HG02759 (cell line): ENCODE results near the gene HSPB7.
"Not testable (repeated sequence)": the region's sequence is repeated elsewhere in the genome, so short reads cannot be mapped to it uniquely, and the experiment has no call there.

ENCODE experiments used
- ATAC-seq: cut with Tn5 transposase; IDR thresholded peaks from one replicate; pipeline ENCODE4 v1.9.1; 2021; ENCODE audit warnings: mild to moderate bottlenecking, moderate library complexity; ENCODE audit not compliant: unreplicated experiment

HSPB7 gene

GRCh38 chr1:16051039-16051438 lies 33.2 kb upstream of the HSPB7 start:
- ATAC-seq, result no peak

GRCh38 chr1:16050328-16050727 lies 32.5 kb upstream of the HSPB7 start:
- no peak for ATAC-seq

DNA sequence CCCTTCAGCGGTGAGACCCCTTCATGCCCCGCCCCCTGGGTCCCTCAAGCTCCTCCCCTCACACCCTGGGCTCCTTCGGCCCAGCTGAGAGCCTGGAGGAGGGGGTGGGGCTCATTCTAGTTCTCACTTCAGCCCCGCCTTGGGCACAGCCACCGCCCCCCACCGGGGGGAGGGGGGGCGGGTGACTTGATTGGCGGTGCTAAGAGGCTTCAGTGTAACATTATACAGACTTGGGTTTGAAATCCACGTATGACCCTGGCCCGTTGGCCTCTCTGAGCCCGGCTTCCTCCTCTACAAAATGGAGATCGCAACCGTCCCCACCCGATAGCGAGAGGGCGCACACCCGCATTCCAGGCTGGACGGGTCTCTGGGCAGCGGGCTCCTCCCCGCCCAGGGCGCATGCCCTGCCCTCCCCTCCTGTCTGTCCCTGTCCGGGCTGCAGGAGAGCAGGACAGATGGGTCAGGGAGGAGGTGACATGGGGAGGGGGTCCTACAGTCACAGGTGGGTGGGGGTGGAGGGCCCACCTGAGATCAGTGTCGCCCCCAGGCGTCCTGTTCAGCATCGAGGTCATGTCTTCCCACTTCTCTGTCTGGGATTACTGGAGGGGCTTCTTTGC lies 30.8 kb upstream of the HSPB7 start:
- no peak for ATAC-seq

- ATAC-seq, result no peak
Measured at GRCh38 chr1:16047791-16048475, 30.1 kb upstream of the HSPB7 start.

- no peak for ATAC-seq
Measured at GRCh38 chr1:16046842-16047241, 29.0 kb upstream of the HSPB7 start.

GRCh38 chr1:16043950-16044349 lies 26.1 kb upstream of the HSPB7 start:
- ATAC-seq, result no peak

DNA sequence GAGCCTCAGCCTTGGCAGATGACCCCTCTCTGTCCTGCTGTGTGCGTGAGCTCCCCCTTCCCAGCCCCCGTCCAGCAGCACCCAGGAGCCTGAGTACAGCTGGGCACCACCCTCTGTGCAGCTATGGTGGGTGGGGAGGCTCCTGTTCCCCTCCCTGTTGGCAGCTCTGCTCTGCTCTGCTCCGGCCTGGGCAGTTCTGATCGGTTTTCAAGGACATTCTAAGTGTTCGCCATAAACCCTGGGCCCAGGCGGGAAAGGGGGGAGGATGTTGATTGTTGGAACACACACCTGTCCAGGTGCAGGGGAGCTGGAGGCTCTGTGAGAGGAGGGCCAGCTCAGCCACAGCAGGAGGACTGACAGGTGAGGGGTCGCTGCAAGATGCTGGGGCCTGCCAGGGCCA lies 25.7 kb upstream of the HSPB7 start, which contains the start of gene CLCNKB:
CLCNKB (plus strand) TSS at position 262 of the 400 bp plus-strand sequence. CDS start 711 bp downstream, outside the sequence.
- no peak for ATAC-seq

DNA sequence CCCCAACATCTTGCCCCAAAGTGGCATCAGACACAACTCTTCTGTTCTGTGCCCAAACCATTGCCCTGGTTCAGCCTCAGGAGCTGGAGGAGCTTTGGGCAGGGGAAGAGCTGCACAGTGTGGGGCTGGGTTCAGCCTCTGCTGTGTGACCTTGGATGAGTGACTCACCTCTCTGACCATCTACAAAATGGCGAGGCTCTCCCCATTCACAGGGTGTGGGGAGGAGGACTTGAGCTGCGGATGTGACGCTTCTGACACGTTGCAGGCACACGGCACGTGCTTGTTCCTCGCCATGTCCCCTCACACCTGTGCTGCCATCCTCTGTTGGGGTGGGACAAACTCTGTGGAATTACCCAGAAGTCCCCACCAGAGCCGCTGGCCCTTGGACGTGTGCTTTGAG lies 24.8 kb upstream of the HSPB7 start:
- not testable (repeated sequence) for ATAC-seq

- no peak for ATAC-seq
Measured at GRCh38 chr1:16042096-16042495, 24.3 kb upstream of the HSPB7 start.

- no peak for ATAC-seq
Measured at GRCh38 chr1:16041200-16041599, 23.4 kb upstream of the HSPB7 start.

DNA sequence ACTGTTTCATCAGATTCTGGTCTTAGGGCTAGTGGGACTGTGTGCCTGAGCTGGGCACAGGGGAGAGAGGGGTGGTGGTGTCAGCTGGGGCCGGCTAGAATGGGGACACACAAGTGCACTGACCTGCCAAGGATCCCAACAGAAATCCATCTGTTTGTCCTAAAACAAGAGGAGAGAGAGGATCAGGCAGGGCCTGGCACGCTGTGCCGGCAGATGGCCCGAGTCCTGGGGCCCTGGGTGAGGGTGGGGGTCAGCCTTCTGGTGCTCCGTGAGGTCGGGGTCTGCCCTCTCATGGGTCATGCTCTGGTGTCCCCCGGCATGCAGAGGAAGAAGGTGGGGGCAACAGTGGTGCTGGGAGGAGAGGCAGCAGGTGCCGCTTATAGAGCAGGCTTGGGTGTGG lies 22.0 kb upstream of the HSPB7 start:
- not testable (repeated sequence) for ATAC-seq

DNA sequence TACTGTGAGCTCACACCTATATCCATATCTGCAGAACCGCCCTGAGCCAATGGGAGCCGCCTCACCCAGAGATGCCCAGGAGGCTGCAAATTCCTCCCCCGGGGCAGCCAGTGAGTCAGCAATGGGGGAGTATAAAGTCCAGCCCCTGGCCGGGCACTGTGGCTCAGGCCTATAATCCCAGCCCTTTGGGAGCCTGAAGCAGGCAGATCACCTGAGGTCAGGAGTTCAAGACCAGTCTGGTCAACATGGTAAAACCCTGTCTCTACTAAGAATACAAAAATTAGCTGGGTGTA lies 20.7 kb upstream of the HSPB7 start:
- no peak for ATAC-seq

DNA sequence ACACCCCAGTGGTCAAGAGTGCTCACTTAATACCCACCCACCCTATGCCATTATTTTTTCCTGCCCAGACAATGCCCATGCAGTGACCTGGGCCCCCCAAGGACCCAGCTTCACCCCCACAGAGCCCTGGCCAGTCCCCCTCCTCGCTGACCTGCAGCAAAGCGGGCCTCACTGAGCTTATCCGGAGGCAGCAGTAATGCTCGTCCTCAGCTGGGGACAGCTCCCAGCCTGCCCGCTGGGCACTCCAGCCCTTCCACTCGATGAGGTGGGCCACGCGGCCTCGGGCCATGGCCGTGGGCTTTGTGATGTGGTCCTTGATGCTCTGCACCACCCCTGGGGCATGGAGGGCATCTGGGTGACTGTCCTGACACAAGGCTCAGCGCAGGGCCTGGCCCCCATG lies 18.6 kb upstream of the HSPB7 start:
- ATAC-seq, result not testable (repeated sequence)

GRCh38 chr1:16033103-16033632 lies 15.3 kb upstream of the HSPB7 start:
- not testable (repeated sequence) for ATAC-seq

- no peak for ATAC-seq
Measured at GRCh38 chr1:16032388-16033102, 14.7 kb upstream of the HSPB7 start.

GRCh38 chr1:16031551-16031950 lies 13.7 kb upstream of the HSPB7 start:
- ATAC-seq, result no peak

- ATAC-seq, result no peak
Measured at GRCh38 chr1:16029288-16029687, 11.4 kb upstream of the HSPB7 start.

GRCh38 chr1:16029003-16029268 lies 11.1 kb upstream of the HSPB7 start:
- not testable (repeated sequence) for ATAC-seq

GRCh38 chr1:16028237-16029002 lies 10.6 kb upstream of the HSPB7 start:
- ATAC-seq, result no peak

- ATAC-seq, result no peak
Measured at GRCh38 chr1:16026723-16027484, 9.1 kb upstream of the HSPB7 start.

DNA sequence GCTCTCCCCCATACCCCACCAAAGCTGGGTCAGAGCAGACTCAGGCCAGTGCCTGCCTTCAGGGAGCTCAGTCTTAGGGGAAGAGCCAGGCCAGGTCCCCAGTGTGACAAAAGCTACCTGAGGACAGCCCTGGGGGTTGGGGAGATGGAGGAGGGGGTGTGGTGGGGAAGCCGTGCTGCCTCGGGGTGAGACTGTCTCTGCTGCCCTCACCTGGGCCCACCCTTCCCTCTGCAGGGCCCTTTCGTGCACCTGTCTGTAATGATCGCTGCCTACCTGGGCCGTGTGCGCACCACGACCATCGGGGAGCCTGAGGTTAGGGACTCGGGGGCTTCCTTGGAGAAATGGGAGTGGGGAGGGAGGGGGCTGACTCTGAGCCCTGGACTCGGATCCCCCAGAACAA lies 8.5 kb upstream of the HSPB7 start:
- ATAC-seq, result not testable (repeated sequence)
